ENCODE measurements around the gene RPRD1B. TPM values are rescaled to one million over a fixed set of nuclear protein-coding genes. Genes with fewer than 3 reads are reported as not detected.

The RPRD1B gene
- total and polyA plus RNA-seq, 2 of the 13 experiments (the other 11 are each of a cell fraction or from before 2014, with no cell fraction given) = 31.1 to 41.5 TPM

DNA sequence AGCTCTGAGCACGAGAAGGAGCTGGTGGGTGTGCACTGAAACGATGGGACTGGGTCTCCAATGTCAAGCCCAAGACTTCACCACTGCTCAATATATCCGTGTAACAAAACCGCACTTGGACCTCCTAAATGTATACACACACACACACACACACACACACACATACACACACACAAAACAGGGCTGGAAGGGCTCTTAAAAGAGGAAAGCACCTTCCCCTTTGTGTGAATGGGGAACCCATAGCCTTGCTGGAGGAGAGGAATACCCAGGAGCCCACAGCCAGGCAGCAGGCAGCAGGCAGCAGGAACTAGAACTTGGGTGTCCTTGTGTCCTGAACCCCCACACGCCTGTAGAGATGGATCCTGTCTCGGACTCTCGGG lies 101.7 kb downstream of the RPRD1B start:
- no peak overlapping the region for H2AFZ ChIP-seq (ENCODE audit: low read length)
- DNase-seq (ENCODE audit: low spot score) (no peak), ATAC-seq (no peak), FAIRE-seq (no peak)
- H4K20me1 ChIP-seq (ENCODE audit: insufficient read depth, low read length) = no peaks in the 10 kb centered on the region
- CTCF ChIA-PET (ENCODE audit: low intra/inter-chr PET ratio, low total read pairs) = no interaction called here
- intact Hi-C loops (cut with micrococcal nuclease; ENCODE audit: unreplicated experiment) = no loop called here
- BruUV-seq (replicated peaks) = no TSS peak
- H3K9me3 ChIP-seq (ENCODE audit: low read length) = no peaks in the 10 kb centered on the region
- no peak overlapping the region for H3K4me3 ChIP-seq (replicated peaks in 1 of 3; ENCODE audit: insufficient read depth in 1 of 3, low read depth in 2 of 3, low read length in 3 of 3)
- no peaks in the 10 kb centered on the region for H3K27me3 ChIP-seq (ENCODE audit: control insufficient read depth in 1 of 2, insufficient read depth in 2 of 2, low read length in 2 of 2)
- H3K79me2 ChIP-seq (ENCODE audit: insufficient read depth, low read length) = no peaks in the 10 kb centered on the region
- no peaks in the 10 kb centered on the region; a peak in 1 of 5 replicates for H3K36me3 ChIP-seq (replicated peaks in 1 of 2; ENCODE audit: control insufficient read depth in 1 of 2, insufficient read depth in 2 of 2, low read length in 2 of 2)
- H3K9ac ChIP-seq (ENCODE audit: insufficient read depth, low read depth, low read length) = no peak overlapping the region
- in situ Hi-C loops (cut with HindIII; ENCODE audit: extremely low pct_ligation_motif_present, low pct_unique_long_range_greater_than_20kb) = no loop called here
- H3K27ac ChIP-seq (ENCODE audit: extremely low read length, insufficient read depth, low read length) = peak overlapping the region; percentile 30
- peaks cover 50% of the 10 kb centered on the region for H3K4me1 ChIP-seq (ENCODE audit: insufficient read depth, low read length)
- 92% methylated on average over 6 of the region's 7 CpGs for WGBS (ENCODE audit: low lambda C conversion rate)
- POLR2A ChIA-PET = interaction anchor here (1.5 to 2.3 kb wide), 2 partner anchors 9 to 10 kb away, joined by 7 to 15 read pairs; no protein-coding TSS in a partner anchor
- no peak overlapping the region for H3K4me2 ChIP-seq (ENCODE audit: low read depth, low read length)
- TF ChIP-seq ZNF230 (CRISPR knock-in tag; IDR thresholded peaks at IDR 0.05) = peak; percentile 1; the same call in 1 of the 2 replicates
- TF ChIP-seq MAFG (CRISPR knock-in tag; IDR thresholded peaks at IDR 0.05) = 0 out of 2 replicates have a peak, but pooled peaks have one; percentile 33
- TF ChIP-seq ZFX (CRISPR knock-in tag; IDR thresholded peaks at IDR 0.05; ENCODE audit: low read depth) = no peak
- no peak for TF ChIP-seq ZBTB20 (CRISPR knock-in tag; IDR thresholded peaks at IDR 0.05; ENCODE audit: borderline replicate concordance, low read depth)
- TF ChIP-seq, protein P1, sequence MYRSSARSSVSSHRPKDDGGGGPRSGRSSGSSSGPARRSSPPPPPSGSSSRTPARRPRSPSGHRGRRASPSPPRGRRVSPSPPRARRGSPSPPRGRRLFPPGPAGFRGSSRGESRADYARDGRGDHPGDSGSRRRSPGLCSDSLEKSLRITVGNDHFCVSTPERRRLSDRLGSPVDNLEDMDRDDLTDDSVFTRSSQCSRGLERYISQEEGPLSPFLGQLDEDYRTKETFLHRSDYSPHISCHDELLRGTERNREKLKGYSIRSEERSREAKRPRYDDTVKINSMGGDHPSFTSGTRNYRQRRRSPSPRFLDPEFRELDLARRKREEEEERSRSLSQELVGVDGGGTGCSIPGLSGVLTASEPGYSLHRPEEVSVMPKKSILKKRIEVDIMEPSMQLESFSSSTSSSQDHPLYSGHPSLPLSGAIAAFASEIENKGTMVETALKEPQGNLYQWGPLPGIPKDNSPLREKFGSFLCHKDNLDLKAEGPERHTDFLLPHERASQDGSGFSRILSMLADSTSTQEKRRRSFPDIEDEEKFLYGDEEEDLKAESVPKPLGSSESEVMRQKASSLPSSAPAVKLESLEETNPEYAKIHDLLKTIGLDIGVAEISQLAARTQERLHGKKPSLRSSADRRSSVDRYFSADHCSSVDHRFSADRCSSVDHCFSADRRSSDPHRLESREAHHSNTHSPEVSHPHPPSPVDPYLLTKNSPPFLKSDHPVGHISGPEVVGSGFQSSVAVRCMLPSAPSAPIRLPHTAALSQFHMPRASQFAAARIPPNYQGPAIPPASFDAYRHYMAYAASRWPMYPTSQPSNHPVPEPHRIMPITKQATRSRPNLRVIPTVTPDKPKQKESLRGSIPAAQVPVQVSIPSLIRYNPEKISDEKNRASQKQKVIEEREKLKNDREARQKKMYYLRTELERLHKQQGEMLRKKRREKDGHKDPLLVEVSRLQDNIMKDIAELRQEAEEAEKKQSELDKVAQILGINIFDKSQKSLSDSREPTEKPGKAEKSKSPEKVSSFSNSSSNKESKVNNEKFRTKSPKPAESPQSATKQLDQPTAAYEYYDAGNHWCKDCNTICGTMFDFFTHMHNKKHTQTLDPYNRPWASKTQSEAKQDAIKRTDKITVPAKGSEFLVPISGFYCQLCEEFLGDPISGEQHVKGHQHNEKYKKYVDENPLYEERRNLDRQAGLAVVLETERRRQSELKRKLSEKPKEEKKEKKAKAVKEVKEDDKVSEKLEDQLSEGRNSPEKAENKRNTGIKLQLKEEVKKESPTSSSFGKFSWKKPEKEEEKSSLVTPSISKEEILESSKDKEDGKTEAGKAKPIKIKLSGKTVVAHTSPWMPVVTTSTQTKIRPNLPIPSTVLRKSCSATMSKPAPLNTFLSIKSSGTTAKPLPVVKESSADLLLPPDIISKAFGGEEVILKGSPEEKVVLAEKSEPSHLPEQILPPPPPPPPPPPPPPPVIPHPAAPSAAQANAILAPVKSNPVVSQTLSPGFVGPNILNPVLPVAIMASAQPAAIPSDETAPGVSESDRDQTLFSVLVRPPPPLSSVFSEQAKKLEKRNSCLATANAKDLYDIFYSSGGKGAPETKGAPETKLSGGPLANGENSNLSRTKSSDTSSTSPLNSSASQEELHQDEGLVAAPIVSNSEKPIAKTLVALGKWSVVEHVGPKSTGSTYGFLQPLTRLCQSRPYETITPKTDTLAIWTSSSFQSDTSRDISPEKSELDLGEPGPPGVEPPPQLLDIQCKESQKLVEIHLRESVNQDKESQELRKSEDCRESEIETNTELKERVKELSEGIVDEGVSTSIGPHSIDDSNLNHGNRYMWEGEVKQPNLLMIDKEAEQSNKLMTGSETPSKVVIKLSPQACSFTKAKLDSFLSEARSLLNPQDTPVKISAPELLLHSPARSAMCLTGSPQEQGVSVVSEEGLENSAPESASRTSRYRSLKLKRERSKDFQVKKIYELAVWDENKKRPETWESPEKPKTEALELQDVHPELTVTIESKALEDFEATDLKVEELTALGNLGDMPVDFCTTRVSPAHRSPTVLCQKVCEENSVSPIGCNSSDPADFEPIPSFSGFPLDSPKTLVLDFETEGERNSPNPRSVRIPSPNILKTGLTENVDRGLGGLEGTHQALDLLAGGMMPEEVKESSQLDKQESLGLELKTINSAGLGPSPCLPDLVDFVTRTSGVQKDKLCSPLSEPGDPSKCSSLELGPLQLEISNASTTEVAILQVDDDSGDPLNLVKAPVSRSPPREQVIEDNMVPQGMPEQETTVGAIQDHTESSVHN (CRISPR knock-in tag; IDR thresholded peaks at IDR 0.05) = 0 out of 2 replicates have a peak, but pooled peaks have one; percentile 3
- TF ChIP-seq, protein P2, sequence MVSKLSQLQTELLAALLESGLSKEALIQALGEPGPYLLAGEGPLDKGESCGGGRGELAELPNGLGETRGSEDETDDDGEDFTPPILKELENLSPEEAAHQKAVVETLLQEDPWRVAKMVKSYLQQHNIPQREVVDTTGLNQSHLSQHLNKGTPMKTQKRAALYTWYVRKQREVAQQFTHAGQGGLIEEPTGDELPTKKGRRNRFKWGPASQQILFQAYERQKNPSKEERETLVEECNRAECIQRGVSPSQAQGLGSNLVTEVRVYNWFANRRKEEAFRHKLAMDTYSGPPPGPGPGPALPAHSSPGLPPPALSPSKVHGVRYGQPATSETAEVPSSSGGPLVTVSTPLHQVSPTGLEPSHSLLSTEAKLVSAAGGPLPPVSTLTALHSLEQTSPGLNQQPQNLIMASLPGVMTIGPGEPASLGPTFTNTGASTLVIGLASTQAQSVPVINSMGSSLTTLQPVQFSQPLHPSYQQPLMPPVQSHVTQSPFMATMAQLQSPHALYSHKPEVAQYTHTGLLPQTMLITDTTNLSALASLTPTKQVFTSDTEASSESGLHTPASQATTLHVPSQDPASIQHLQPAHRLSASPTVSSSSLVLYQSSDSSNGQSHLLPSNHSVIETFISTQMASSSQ (IDR thresholded peaks at IDR 0.05; ENCODE audit: low read depth) = no peak
- TF ChIP-seq, protein P2 (CRISPR knock-in tag; IDR thresholded peaks at IDR 0.05; ENCODE audit: borderline replicate concordance) = 0 out of 2 replicates have a peak, but pooled peaks have one; percentile 14
- 0 out of 2 replicates have a peak, but pooled peaks have one; percentile 22 for TF ChIP-seq ARNTL (CRISPR knock-in tag; IDR thresholded peaks at IDR 0.05)
